ENCODE results near the gene SIM1.
"Not testable (repeated sequence)": the region's sequence is repeated elsewhere in the genome, so short reads cannot be mapped to it uniquely, and the experiment has no call there.

The SIM1 gene

GRCh38 chr6:100426241-100426640 lies 38.5 kb downstream of the SIM1 start:
- DNase-seq, result no peak

GRCh38 chr6:100420711-100421110 lies 44.0 kb downstream of the SIM1 start:
- no peak for DNase-seq

GRCh38 chr6:100417036-100417435 lies 47.7 kb downstream of the SIM1 start:
- DNase-seq, result peak; percentile 46

GRCh38 chr6:100415768-100416167 lies 49.0 kb downstream of the SIM1 start:
- DNase-seq, result no peak

GRCh38 chr6:100412872-100413271 lies 51.8 kb downstream of the SIM1 start:
- DNase-seq, result no peak

- DNase-seq, result no peak
Observed at GRCh38 chr6:100404051-100404450, 60.7 kb downstream of the SIM1 start.

GRCh38 chr6:100393493-100393892 lies 71.2 kb downstream of the SIM1 start:
- DNase-seq, result no peak

- DNase-seq, result no peak
Observed at GRCh38 chr6:100392423-100392822, 72.3 kb downstream of the SIM1 start.

GRCh38 chr6:100388868-100389519 lies 75.7 kb downstream of the SIM1 start:
- DNase-seq, result no peak

GRCh38 chr6:100382767-100383195 lies 81.9 kb downstream of the SIM1 start:
- no peak for DNase-seq

GRCh38 chr6:100382031-100382430 lies 82.7 kb downstream of the SIM1 start:
- DNase-seq, result no peak

GRCh38 chr6:100381111-100381510 lies 83.6 kb downstream of the SIM1 start:
- peak; percentile 5 for DNase-seq

- no peak for DNase-seq
Observed at GRCh38 chr6:100379386-100379785, 85.3 kb downstream of the SIM1 start.

GRCh38 chr6:100378576-100378975 lies 86.1 kb downstream of the SIM1 start:
- no peak for DNase-seq

- DNase-seq, result peak; percentile 67
Observed at GRCh38 chr6:100376103-100376502, 88.6 kb downstream of the SIM1 start.

GRCh38 chr6:100372326-100373091 lies 92.2 kb downstream of the SIM1 start:
- DNase-seq, result peak; percentile 81

- DNase-seq, result no peak
Observed at GRCh38 chr6:100371591-100371990, 93.1 kb downstream of the SIM1 start.

- DNase-seq, result peak; percentile 12
Observed at GRCh38 chr6:100370265-100370664, 94.5 kb downstream of the SIM1 start.

- DNase-seq, result peak; percentile 82
Observed at GRCh38 chr6:100366419-100366818, 98.3 kb downstream of the SIM1 start.

GRCh38 chr6:100363651-100364050 lies 101.1 kb downstream of the SIM1 start:
- DNase-seq, result no peak

GRCh38 chr6:100354736-100355641 lies 109.7 kb downstream of the SIM1 start:
- DNase-seq, result not testable (repeated sequence)

- DNase-seq, result peak; percentile 61
Observed at GRCh38 chr6:100353276-100354015, 111.3 kb downstream of the SIM1 start.

- no peak for DNase-seq
Observed at GRCh38 chr6:100350139-100350538, 114.6 kb downstream of the SIM1 start.

All from MV-4-11 (cell line).